Mammary epithelial cell (primary cell): ENCODE data around the gene ENPP7.

Source experiments
- CTCF ChIP-seq, 2 donors: IDR thresholded peaks in 1 of 2; conservative IDR thresholded peaks in 1 of 2; 2 replicates each; pipeline ENCODE4 v1.5.1; 2011 to 2012; ENCODE audit warnings: inconsistent platforms in 2 of 2, low read length in 2 of 2, mild to moderate bottlenecking in 2 of 2, control low read depth in 1 of 2, low read depth in 1 of 2; ENCODE audit not compliant: insufficient read depth in 1 of 2; ENCODE audit errors: extremely low read depth in 1 of 2
- EZH2 ChIP-seq: IDR thresholded peaks from 2 replicates; pipeline ENCODE4 v1.6.1; 2012; ENCODE audit warnings: low read length, inconsistent platforms, borderline replicate concordance

GRCh38 chr17:79715943-79716797 lies 14.6 kb upstream of the ENPP7 start:
- TF ChIP-seq CTCF (conservative IDR thresholded peaks at IDR 0.05 in 1 of 2, IDR thresholded peaks at IDR 0.05 in 1 of 2; ENCODE audit: extremely low read depth in 1 of 2, insufficient read depth in 1 of 2, low read depth in 1 of 2, low read length in 2 of 2) (no peak), EZH2 (no peak)
